Measurements from ENCODE around the gene AFF4. TPM values are rescaled to one million over a fixed set of nuclear protein-coding genes. Genes with fewer than 3 reads are reported as not detected.

AFF4 gene
- polyA plus RNA-seq, 1 of the 3 experiments (the other 2 are of a cell fraction), result 8.1 TPM

GRCh38 chr5:132838516-132839282, 124.7 kb downstream of the AFF4 start:
- no peak overlapping the region for H2AFZ ChIP-seq (ENCODE audit: low read depth)
- no peaks in the 10 kb centered on the region for H3K79me2 ChIP-seq (ENCODE audit: insufficient read depth)
- H4K20me1 ChIP-seq (ENCODE audit: insufficient read depth), result no peaks in the 10 kb centered on the region
- H3F3A ChIP-seq (replicated peaks; ENCODE audit: insufficient read depth), result no peaks in the 10 kb centered on the region
- H3K9ac ChIP-seq, result no peak overlapping the region
- no peaks in the 10 kb centered on the region for H3K9me2 ChIP-seq
- CTCF ChIA-PET, result interaction anchor here (1.1 to 1.4 kb wide), 3 partner anchors 9 to 19 kb away, joined by 3 to 6 read pairs (median 6); partner anchors contain the start of gene SHROOM1
- no peaks in the 10 kb centered on the region for H3K9me3 ChIP-seq
- H3K4me1 ChIP-seq (ENCODE audit: control insufficient read depth in 1 of 2, insufficient read depth in 2 of 2, low read depth in 1 of 2, low read length in 1 of 2), result no peaks in the 10 kb centered on the region; a peak in 2 of 4 replicates
- no peak overlapping the region for H3K4me3 ChIP-seq (ENCODE audit: low read depth in 2 of 2, low read length in 1 of 2)
- TF ChIP-seq FOSL2 (IDR thresholded peaks at IDR 0.05; ENCODE audit: borderline replicate concordance, low read depth), result no peak
- TF ChIP-seq IRF3 (IDR thresholded peaks at IDR 0.05; ENCODE audit: low read depth, low read length), result no peak
- no peak for TF ChIP-seq JUND (IDR thresholded peaks at IDR 0.05)
- no peak for TF ChIP-seq TEAD4 (IDR thresholded peaks at IDR 0.05; ENCODE audit: borderline replicate concordance, insufficient read depth)
- POLR2A ChIA-PET, result no interaction called here
- no peaks in the 10 kb centered on the region for H3K27me3 ChIP-seq (ENCODE audit: insufficient read depth)
- no peak overlapping the region for H3K27ac ChIP-seq (ENCODE audit: low read depth in 2 of 2, low read length in 1 of 2)
- H3K4me2 ChIP-seq, result no peak overlapping the region
- WGBS (ENCODE audit: low lambda C conversion rate), result 59% methylated on average over 3 of the region's 3 CpGs
- H3K36me3 ChIP-seq (replicated peaks in 1 of 2; ENCODE audit: control insufficient read depth in 1 of 2, insufficient read depth in 2 of 2, low read length in 1 of 2), result no peaks in the 10 kb centered on the region
- DNase-seq, result no peak

GRCh38 chr5:132837868-132838267, 125.6 kb downstream of the AFF4 start:
- POLR2A ChIA-PET, result no interaction called here

More at GRCh38 chr5:132837868-132838267, 125.6 kb downstream of the AFF4 start:
- H3K36me3 ChIP-seq (replicated peaks in 1 of 2; ENCODE audit: control insufficient read depth in 1 of 2, insufficient read depth in 2 of 2, low read length in 1 of 2), result no peaks in the 10 kb centered on the region
- no peaks in the 10 kb centered on the region for H3K79me2 ChIP-seq (ENCODE audit: insufficient read depth)
- no peak for TF ChIP-seq CHD2 (IDR thresholded peaks at IDR 0.05; ENCODE audit: low read length, partially characterized antibody)
- no peak for TF ChIP-seq PBX3 (IDR thresholded peaks at IDR 0.05)
- no peak for TF ChIP-seq ELF1 (IDR thresholded peaks at IDR 0.05)
- TF ChIP-seq ZBTB33 (IDR thresholded peaks at IDR 0.05; ENCODE audit: borderline replicate concordance, low read depth), result no peak
- no peak for TF ChIP-seq GATA2 (CRISPR knock-in tag; IDR thresholded peaks at IDR 0.05)
- no peak for TF ChIP-seq TEAD4 (IDR thresholded peaks at IDR 0.05; ENCODE audit: borderline replicate concordance, insufficient read depth)
- TF ChIP-seq MEF2A (IDR thresholded peaks at IDR 0.05; ENCODE audit: borderline replicate concordance, low read depth), result no peak
- no peak for TF ChIP-seq RCOR1 (IDR thresholded peaks at IDR 0.05; ENCODE audit: low read length)
- TF ChIP-seq POLR2AphosphoS5 (IDR thresholded peaks at IDR 0.05; ENCODE audit: low read depth, low read length), result no peak
- no peak for TF ChIP-seq NFIC (IDR thresholded peaks at IDR 0.05; ENCODE audit: borderline replicate concordance)
- TF ChIP-seq FOSL2 (IDR thresholded peaks at IDR 0.05; ENCODE audit: borderline replicate concordance, low read depth), result no peak
- no peak for TF ChIP-seq SIN3A (IDR thresholded peaks at IDR 0.05; ENCODE audit: borderline replicate concordance, low read depth, low read length)
- TF ChIP-seq MAX (IDR thresholded peaks at IDR 0.05; ENCODE audit: low read depth), result no peak
- no peak overlapping the region for H2AFZ ChIP-seq (ENCODE audit: low read depth)
- H3K4me1 ChIP-seq (ENCODE audit: control insufficient read depth in 1 of 2, insufficient read depth in 2 of 2, low read depth in 1 of 2, low read length in 1 of 2), result no peaks in the 10 kb centered on the region; a peak in 2 of 4 replicates
- no peak for DNase-seq
- H4K20me1 ChIP-seq (ENCODE audit: insufficient read depth), result no peaks in the 10 kb centered on the region
- no peak overlapping the region for H3K27ac ChIP-seq (ENCODE audit: low read depth in 2 of 2, low read length in 1 of 2)
- H3F3A ChIP-seq (replicated peaks; ENCODE audit: insufficient read depth), result no peaks in the 10 kb centered on the region
- H3K9me2 ChIP-seq, result no peaks in the 10 kb centered on the region
- CTCF ChIA-PET, result interaction anchor here (1.1 to 1.3 kb wide), 2 partner anchors 8 to 18 kb away, joined by 3 to 6 read pairs; partner anchors contain the start of gene SHROOM1
- H3K4me2 ChIP-seq, result no peak overlapping the region
- no peaks in the 10 kb centered on the region for H3K27me3 ChIP-seq (ENCODE audit: insufficient read depth)
- H3K9ac ChIP-seq, result no peak overlapping the region
- no peaks in the 10 kb centered on the region for H3K9me3 ChIP-seq
- no peak overlapping the region for H3K4me3 ChIP-seq (ENCODE audit: low read depth in 2 of 2, low read length in 1 of 2)
- WGBS (ENCODE audit: low lambda C conversion rate), result 97% methylated on average over 2 of the region's 2 CpGs
